ENCODE measurements around the gene DGKA. TPM values are rescaled to one million over a fixed set of nuclear protein-coding genes. Genes with fewer than 3 reads are reported as not detected.

Gene DGKA
- total and polyA plus RNA-seq, 7 experiments from 2014 or later: 259 to 1,507 (median 895) TPM

- no peaks in the 10 kb centered on the region for H3K9me3 ChIP-seq (ENCODE audit: control insufficient read depth in 2 of 3, low read length in 3 of 3)
- peaks cover 16 to 85% (median 70%) of the 10 kb centered on the region in 5 donors for H3K36me3 Mint-ChIP-seq
- peak overlapping the region; percentile 5 to 100 (median 52) for H3K4me3 Mint-ChIP-seq
- H3K9me3 Mint-ChIP-seq: no peaks in the 10 kb centered on the region
- ChIA-PET POLR2A (interaction anchor here (0.8 to 27.1 kb wide), 14 partner anchors 7 to 200 kb away, joined by 3 to 728 read pairs (median 7); partner anchors contain the start of genes DGKA, DNAJC14, GDF11 and ORMDL2), CTCF (interaction anchor here (0.5 to 5.0 kb wide), 16 partner anchors 9 to 292 kb away, joined by 3 to 51 read pairs (median 4); partner anchors contain the start of genes ORMDL2, PYM1, RAB5B and SARNP)
- peaks cover 29 to 73% of the 10 kb centered on the region in 2 donors for H3K4me1 ChIP-seq (ENCODE audit: control insufficient read depth in 2 of 2, insufficient read depth in 2 of 2, low read length in 2 of 2)
- no peaks in the 10 kb centered on the region for H3K27me3 Mint-ChIP-seq
- H3K36me3 ChIP-seq (ENCODE audit: control insufficient read depth in 2 of 3, insufficient read depth in 3 of 3, low read length in 3 of 3): peaks cover 31 to 80% (median 49%) of the 10 kb centered on the region in 3 experiments
- H3K27me3 ChIP-seq (ENCODE audit: control insufficient read depth in 2 of 2, insufficient read depth in 2 of 2, low read length in 2 of 2): no peaks in the 10 kb centered on the region
- H3K4me1 Mint-ChIP-seq: peaks cover 72 to 100% (median 94%) of the 10 kb centered on the region in 7 donors
- H3K27ac ChIP-seq (ENCODE audit: low read depth, low read length): peak overlapping the region; percentile 64
- H3K4me3 ChIP-seq (ENCODE audit: low read length): no peak overlapping the region
- peak overlapping the region; percentile 84 to 100 (median 97) for H3K27ac Mint-ChIP-seq
- intact Hi-C loops (cut with micrococcal nuclease): no loop called here
- no peak for DNase-seq
- ATAC-seq: no peak
These were observed 8.0 kb downstream of the DGKA start for GRCh38 chr12:55938826-55939501.

- Mint-ChIP-seq H3K27me3 (no peaks in the 10 kb centered on the region), H3K36me3 (peaks cover 20 to 83% (median 65%) of the 10 kb centered on the region in 5 donors), H3K4me3 (peak overlapping the region; percentile 57 to 99 (median 72)), H3K4me1 (peaks cover 65 to 98% (median 93%) of the 10 kb centered on the region in 7 donors), H3K27ac (peak overlapping the region; percentile 55 to 100 (median 97)), H3K9me3 (no peaks in the 10 kb centered on the region)
- CTCF ChIA-PET: interaction anchor here (0.7 to 5.0 kb wide), 19 partner anchors 8 to 201 kb away, joined by 3 to 51 read pairs (median 4); partner anchors contain the start of genes ORMDL2, PYM1, RAB5B and SARNP
- no peak overlapping the region for H3K4me3 ChIP-seq (ENCODE audit: low read length)
- H3K27ac ChIP-seq (ENCODE audit: low read depth, low read length): peak overlapping the region; percentile 64
- ATAC-seq (peak; percentile 98), DNase-seq (peak; percentile 62 to 88 (median 82))
- H3K4me1 ChIP-seq (ENCODE audit: control insufficient read depth in 2 of 2, insufficient read depth in 2 of 2, low read length in 2 of 2): peaks cover 16 to 63% of the 10 kb centered on the region in 2 donors
- no peaks in the 10 kb centered on the region for H3K9me3 ChIP-seq (ENCODE audit: control insufficient read depth in 2 of 3, low read length in 3 of 3)
- peaks cover 35 to 87% (median 55%) of the 10 kb centered on the region in 3 experiments for H3K36me3 ChIP-seq (ENCODE audit: control insufficient read depth in 2 of 3, insufficient read depth in 3 of 3, low read length in 3 of 3)
- POLR2A ChIA-PET: interaction anchor here (0.6 to 27.1 kb wide), 13 partner anchors 7 to 201 kb away, joined by 3 to 728 read pairs (median 9); partner anchors contain the start of genes DGKA, DNAJC14, ORMDL2 and PYM1
- H3K27me3 ChIP-seq (ENCODE audit: control insufficient read depth in 2 of 2, insufficient read depth in 2 of 2, low read length in 2 of 2): no peaks in the 10 kb centered on the region
- intact Hi-C loops (cut with micrococcal nuclease): loop anchor here (1.0 to 2.0 kb wide), 9 partner anchors 9 to 202 kb away; partner anchors contain the start of genes SARNP (in 2 of the 2), DGKA (in 1 of the 2), DNAJC14 (in 1 of the 2) and PYM1 (in 1 of the 2)
These were observed 9.2 kb downstream of the DGKA start for GRCh38 chr12:55940065-55940732.

GRCh38 chr12:55942055-55942454 is 11.1 kb downstream of the DGKA start:
- DNase-seq: no peak
- peaks cover 23 to 77% (median 60%) of the 10 kb centered on the region in 5 donors for H3K36me3 Mint-ChIP-seq
- H3K4me3 Mint-ChIP-seq: peak overlapping the region in 4 of 10 donors; percentile 28 to 63 (median 54)
- POLR2A ChIA-PET: interaction anchor here (1.3 to 27.1 kb wide), 4 partner anchors 5 to 203 kb away, joined by 5 to 728 read pairs (median 382); partner anchors contain the start of genes DGKA, ORMDL2, PYM1 and SARNP
- no peaks in the 10 kb centered on the region for H3K9me3 ChIP-seq (ENCODE audit: control insufficient read depth in 2 of 3, low read length in 3 of 3)
- no peaks in the 10 kb centered on the region for H3K27me3 Mint-ChIP-seq
- H3K27ac Mint-ChIP-seq: peak overlapping the region; percentile 7 to 100 (median 92)
- peaks cover 3 to 49% of the 10 kb centered on the region in 2 donors for H3K4me1 ChIP-seq (ENCODE audit: control insufficient read depth in 2 of 2, insufficient read depth in 2 of 2, low read length in 2 of 2)
- H3K4me1 Mint-ChIP-seq: peaks cover 48 to 96% (median 91%) of the 10 kb centered on the region in 7 donors
- ATAC-seq: no peak
- H3K36me3 ChIP-seq (ENCODE audit: control insufficient read depth in 2 of 3, insufficient read depth in 3 of 3, low read length in 3 of 3): peaks cover 41 to 97% (median 54%) of the 10 kb centered on the region in 3 experiments
- H3K27me3 ChIP-seq (ENCODE audit: control insufficient read depth in 2 of 2, insufficient read depth in 2 of 2, low read length in 2 of 2): no peaks in the 10 kb centered on the region
- CTCF ChIA-PET: interaction anchor here (5.0 kb wide), 1 partner anchor 123 kb away, joined by 43 read pairs; the partner anchor contains the start of genes ORMDL2 and SARNP
- intact Hi-C loops (cut with micrococcal nuclease): no loop called here
- H3K27ac ChIP-seq (ENCODE audit: low read depth, low read length): peak overlapping the region; percentile 64
- H3K9me3 Mint-ChIP-seq: no peaks in the 10 kb centered on the region
- no peak overlapping the region for H3K4me3 ChIP-seq (ENCODE audit: low read length)

- Histone ChIP-seq H3K4me3 (ENCODE audit: low read length) (no peak overlapping the region), H3K36me3 (ENCODE audit: control insufficient read depth in 2 of 3, insufficient read depth in 3 of 3, low read length in 3 of 3) (peaks cover 47 to 97% (median 48%) of the 10 kb centered on the region in 3 experiments), H3K9me3 (ENCODE audit: control insufficient read depth in 2 of 3, low read length in 3 of 3) (no peaks in the 10 kb centered on the region), H3K4me1 (ENCODE audit: control insufficient read depth in 2 of 2, insufficient read depth in 2 of 2, low read length in 2 of 2) (peaks cover 3 to 43% of the 10 kb centered on the region in 2 donors), H3K27me3 (ENCODE audit: control insufficient read depth in 2 of 2, insufficient read depth in 2 of 2, low read length in 2 of 2) (no peaks in the 10 kb centered on the region), H3K27ac (ENCODE audit: low read depth, low read length) (peak overlapping the region; percentile 64)
- no peaks in the 10 kb centered on the region for H3K9me3 Mint-ChIP-seq
- peak overlapping the region in 2 of 10 donors; percentile 14 to 28 for H3K4me3 Mint-ChIP-seq
- ChIA-PET POLR2A (interaction anchor here (0.8 to 27.1 kb wide), 5 partner anchors 4 to 204 kb away, joined by 3 to 728 read pairs (median 37); partner anchors contain the start of genes DGKA, ORMDL2, PYM1 and SARNP), CTCF (interaction anchor here (2.1 to 5.0 kb wide), 2 partner anchors 11 to 124 kb away, joined by 4 to 43 read pairs; partner anchors contain the start of genes ORMDL2 and SARNP)
- intact Hi-C loops (cut with micrococcal nuclease): no loop called here
- H3K27me3 Mint-ChIP-seq: no peaks in the 10 kb centered on the region
- ATAC-seq (no peak), DNase-seq (no peak)
- peaks cover 47 to 94% (median 90%) of the 10 kb centered on the region in 7 donors for H3K4me1 Mint-ChIP-seq
- H3K36me3 Mint-ChIP-seq: peaks cover 17 to 76% (median 59%) of the 10 kb centered on the region in 5 donors
- H3K27ac Mint-ChIP-seq: peak overlapping the region; percentile 1 to 100 (median 92)
These were observed 11.7 kb downstream of the DGKA start for GRCh38 chr12:55942577-55943136.

GRCh38 chr12:55946553-55946952 is 15.6 kb downstream of the DGKA start:
- POLR2A ChIA-PET: interaction anchor here (0.6 to 27.1 kb wide), 7 partner anchors 11 to 208 kb away, joined by 3 to 728 read pairs (median 4); partner anchors contain the start of genes DGKA, DNAJC14, GDF11 and PYM1

More at GRCh38 chr12:55946553-55946952, 15.6 kb downstream of the DGKA start:
- Mint-ChIP-seq H3K9me3 (peaks cover 0 to 2% (median 0%) of the 10 kb centered on the region in 11 donors), H3K27me3 (no peaks in the 10 kb centered on the region), H3K4me3 (peak overlapping the region in 1 of 10 donors; percentile 45), H3K4me1 (peaks cover 23 to 70% (median 60%) of the 10 kb centered on the region in 7 donors), H3K27ac (peak overlapping the region in 6 of 9 donors; percentile 12 to 86 (median 72)), H3K36me3 (peaks cover 20 to 52% (median 36%) of the 10 kb centered on the region in 5 donors)
- intact Hi-C loops (cut with micrococcal nuclease): loop anchor here in 1 of 2 donors (1.0 kb wide), 1 partner anchor 10 kb away; no protein-coding TSS in a partner anchor
- H3K4me1 ChIP-seq (ENCODE audit: control insufficient read depth in 2 of 2, insufficient read depth in 2 of 2, low read length in 2 of 2): peaks cover 0 to 4% of the 10 kb centered on the region in 2 donors
- no peaks in the 10 kb centered on the region for H3K27me3 ChIP-seq (ENCODE audit: control insufficient read depth in 2 of 2, insufficient read depth in 2 of 2, low read length in 2 of 2)
- CTCF ChIA-PET: no interaction called here
- peak overlapping the region; percentile 9 for H3K27ac ChIP-seq (ENCODE audit: low read depth, low read length)
- no peak overlapping the region for H3K4me3 ChIP-seq (ENCODE audit: low read length)
- H3K9me3 ChIP-seq (ENCODE audit: control insufficient read depth in 2 of 3, low read length in 3 of 3): no peaks in the 10 kb centered on the region
- no peak for ATAC-seq
- DNase-seq: no peak
- H3K36me3 ChIP-seq (ENCODE audit: control insufficient read depth in 2 of 3, insufficient read depth in 3 of 3, low read length in 3 of 3): peaks cover 33 to 92% (median 36%) of the 10 kb centered on the region in 3 experiments
